ENCODE data around the gene HLA-DOB.

DNA sequence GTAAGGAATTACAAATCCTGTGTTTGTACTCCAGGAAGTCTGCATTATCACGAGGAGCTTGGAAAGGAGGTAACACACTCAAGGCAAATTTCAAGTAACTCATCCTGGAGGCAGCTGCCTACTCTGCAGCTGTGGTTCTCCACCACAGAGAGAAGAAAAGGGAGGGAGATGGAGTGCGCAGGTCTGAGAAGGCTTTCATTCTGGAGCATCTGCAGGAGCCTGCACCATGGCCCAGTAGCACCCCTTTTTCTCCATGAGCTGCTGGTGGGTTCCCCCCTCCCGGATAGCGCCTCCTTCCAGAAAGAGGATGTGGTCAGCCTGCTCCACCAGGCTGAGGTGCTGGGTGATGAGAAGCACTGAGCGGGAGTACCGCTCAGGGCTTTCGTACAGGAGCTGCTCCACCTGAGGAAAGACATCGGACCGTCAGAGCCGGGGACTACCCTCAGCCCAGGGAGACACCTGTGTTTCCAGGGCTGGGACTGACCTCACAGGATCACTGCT is 28.6 kb upstream of the HLA-DOB start:
- TF ChIP-seq, protein P1, sequence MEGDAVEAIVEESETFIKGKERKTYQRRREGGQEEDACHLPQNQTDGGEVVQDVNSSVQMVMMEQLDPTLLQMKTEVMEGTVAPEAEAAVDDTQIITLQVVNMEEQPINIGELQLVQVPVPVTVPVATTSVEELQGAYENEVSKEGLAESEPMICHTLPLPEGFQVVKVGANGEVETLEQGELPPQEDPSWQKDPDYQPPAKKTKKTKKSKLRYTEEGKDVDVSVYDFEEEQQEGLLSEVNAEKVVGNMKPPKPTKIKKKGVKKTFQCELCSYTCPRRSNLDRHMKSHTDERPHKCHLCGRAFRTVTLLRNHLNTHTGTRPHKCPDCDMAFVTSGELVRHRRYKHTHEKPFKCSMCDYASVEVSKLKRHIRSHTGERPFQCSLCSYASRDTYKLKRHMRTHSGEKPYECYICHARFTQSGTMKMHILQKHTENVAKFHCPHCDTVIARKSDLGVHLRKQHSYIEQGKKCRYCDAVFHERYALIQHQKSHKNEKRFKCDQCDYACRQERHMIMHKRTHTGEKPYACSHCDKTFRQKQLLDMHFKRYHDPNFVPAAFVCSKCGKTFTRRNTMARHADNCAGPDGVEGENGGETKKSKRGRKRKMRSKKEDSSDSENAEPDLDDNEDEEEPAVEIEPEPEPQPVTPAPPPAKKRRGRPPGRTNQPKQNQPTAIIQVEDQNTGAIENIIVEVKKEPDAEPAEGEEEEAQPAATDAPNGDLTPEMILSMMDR (IDR thresholded peaks at IDR 0.05; ENCODE audit: low read length): no peak
- TF ChIP-seq EZH2phosphoT487 (IDR thresholded peaks at IDR 0.05; ENCODE audit: low read length): no peak

All from MM.1S (cell line).